Cardiac fibroblast (primary cell): ENCODE measurements around the gene NRM.

Source experiments
- DNase-seq, 2 donors: peaks; one replicate each; pipeline versions ENCODE4 v3.0.0 to v3.0.0-alpha.2; 2010; ENCODE audit warnings: low read depth in 2 of 2
- H3K4me3 ChIP-seq, 2 donors: replicated peaks in 1 of 2; 1 replicate in 1 of 2; 2 replicates in 1 of 2; pipeline ENCODE4 v1.5.1; 2011; ENCODE audit warnings: low read depth in 2 of 2, low read length in 2 of 2, mild to moderate bottlenecking in 2 of 2, moderate library complexity in 1 of 2
- TF ChIP-seq, protein P1 (sequence below): IDR thresholded peaks from one replicate; pipeline ENCODE4 v1.5.1; 2011; ENCODE audit warnings: low read depth, mild to moderate bottlenecking, low read length, inconsistent platforms

The NRM gene, protein sequence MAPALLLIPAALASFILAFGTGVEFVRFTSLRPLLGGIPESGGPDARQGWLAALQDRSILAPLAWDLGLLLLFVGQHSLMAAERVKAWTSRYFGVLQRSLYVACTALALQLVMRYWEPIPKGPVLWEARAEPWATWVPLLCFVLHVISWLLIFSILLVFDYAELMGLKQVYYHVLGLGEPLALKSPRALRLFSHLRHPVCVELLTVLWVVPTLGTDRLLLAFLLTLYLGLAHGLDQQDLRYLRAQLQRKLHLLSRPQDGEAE

DNA sequence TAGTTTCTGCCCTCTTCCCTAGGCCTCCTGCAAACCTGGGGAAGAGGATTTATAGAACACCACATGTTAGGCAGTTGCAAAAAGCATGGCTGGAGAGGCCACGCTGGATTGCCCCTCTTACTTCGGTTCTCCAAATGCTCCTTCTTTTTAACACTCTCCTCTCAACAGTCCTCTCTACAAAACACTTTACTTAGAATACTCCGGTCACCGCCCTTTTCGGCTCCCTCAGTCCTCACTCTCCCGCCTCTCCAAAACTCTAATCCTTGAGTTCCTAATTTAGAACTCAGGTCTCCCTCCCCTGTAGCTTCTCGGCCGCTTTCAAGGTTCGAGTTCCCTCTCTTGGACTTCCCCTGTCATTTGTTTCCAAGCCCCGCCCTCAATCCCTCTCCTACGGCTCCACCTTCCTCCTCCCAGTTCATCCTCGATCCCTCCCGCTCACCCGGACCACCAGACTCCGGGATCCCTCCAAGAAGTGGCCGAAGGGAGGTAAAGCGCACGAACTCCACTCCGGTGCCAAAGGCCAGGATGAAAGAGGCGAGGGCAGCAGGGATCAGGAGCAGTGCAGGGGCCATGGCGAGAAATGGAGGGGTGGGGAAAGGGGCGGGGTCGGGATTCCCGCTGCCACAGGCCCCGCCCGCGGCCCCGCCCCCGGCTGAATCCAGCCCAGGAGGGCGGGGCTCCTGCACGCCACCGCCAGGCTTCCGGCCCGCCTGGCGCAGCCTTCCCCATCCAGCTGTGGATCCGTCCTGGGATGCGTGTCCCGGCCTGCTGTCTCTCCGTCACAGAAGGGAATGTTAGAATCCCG, at the start of gene NRM:
Gene NRM, minus strand, starts transcription at position 582 of the 805 bp plus-strand sequence. Its CDS starts 10 bp downstream, at position 572.
- TF ChIP-seq, protein P1, sequence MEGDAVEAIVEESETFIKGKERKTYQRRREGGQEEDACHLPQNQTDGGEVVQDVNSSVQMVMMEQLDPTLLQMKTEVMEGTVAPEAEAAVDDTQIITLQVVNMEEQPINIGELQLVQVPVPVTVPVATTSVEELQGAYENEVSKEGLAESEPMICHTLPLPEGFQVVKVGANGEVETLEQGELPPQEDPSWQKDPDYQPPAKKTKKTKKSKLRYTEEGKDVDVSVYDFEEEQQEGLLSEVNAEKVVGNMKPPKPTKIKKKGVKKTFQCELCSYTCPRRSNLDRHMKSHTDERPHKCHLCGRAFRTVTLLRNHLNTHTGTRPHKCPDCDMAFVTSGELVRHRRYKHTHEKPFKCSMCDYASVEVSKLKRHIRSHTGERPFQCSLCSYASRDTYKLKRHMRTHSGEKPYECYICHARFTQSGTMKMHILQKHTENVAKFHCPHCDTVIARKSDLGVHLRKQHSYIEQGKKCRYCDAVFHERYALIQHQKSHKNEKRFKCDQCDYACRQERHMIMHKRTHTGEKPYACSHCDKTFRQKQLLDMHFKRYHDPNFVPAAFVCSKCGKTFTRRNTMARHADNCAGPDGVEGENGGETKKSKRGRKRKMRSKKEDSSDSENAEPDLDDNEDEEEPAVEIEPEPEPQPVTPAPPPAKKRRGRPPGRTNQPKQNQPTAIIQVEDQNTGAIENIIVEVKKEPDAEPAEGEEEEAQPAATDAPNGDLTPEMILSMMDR: no peak

DNA sequence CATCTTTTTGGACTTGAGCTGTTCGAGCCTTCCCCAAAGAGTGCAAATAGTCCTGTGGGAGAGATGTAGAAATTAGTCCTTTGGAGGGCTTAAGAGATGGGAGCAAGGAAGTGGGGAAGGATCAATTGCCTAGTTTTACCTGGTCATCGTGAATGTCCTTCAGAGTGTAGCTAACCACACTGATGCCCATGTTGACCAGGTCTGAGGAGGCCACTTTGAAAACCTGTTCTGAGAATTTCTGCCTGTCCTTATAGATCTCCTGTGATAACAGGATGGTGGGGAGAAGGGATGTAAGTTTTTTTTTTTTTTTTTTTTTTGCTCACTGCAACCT, 49.7 kb upstream of the NRM start:
- peak in 1 of 2 donors; percentile 53 for DNase-seq
- TF ChIP-seq, protein P1: no peak
- no peak overlapping the region for H3K4me3 ChIP-seq

More for the DNA sequence above, at the start of gene NRM:
- H3K4me3 ChIP-seq: peak within 1 kb of the TSS; percentile 74 to 77
- DNase-seq: peak; percentile 85 to 86

DNA sequence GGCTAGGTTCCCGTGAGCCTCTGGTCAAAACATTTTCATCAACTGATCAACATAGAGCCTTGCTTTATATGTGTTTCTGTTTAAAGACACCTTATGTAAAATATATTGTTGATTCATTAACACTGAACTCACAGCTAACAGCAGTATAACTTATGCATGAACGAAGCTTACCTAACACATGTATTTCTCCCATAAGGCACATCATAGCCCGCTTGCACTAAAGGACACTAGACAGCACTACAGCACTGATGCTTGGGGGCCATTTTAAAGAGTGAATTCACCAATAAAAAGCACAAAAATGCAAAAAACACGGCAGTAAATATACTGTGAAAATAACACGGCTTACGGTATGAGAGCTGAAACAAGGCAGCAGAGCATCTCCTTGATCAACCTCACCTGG, 47.7 kb upstream of the NRM start:
- DNase-seq: peak in 1 of 2 donors; percentile 10
- TF ChIP-seq, protein P1: no peak
- no peak overlapping the region for H3K4me3 ChIP-seq

DNA sequence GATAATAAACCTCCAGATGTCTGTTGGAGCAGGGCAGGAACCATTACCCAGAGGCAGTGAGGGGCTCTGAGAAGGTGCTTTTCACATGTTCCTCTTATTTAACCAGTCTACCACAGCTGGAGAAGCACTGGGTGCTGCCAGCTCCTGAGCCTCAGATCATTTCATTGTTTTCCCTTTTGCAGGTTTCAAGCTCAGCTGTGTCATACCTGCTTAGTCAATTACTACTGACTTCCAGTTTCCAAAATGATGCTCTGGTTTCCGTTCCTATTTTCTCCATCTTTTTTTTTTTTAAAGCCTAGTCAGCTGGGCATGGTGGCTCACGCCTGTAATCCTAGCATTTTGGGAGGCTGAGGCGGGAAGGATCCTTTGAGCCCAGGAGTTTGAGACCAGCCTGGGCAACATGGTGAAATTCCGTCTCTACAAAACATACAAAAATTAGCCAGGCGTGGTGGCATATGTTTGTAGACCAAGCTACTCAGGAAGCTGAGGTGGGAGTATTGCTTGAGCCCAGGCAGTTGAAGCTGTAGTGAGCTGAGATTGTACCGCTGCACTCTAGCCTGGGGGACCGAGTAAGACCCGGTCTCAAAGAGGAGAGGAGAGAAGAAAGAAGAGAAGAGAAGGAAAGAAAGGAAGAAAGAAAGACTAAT, 45.0 kb upstream of the NRM start:
- TF ChIP-seq, protein P1: no peak
- H3K4me3 ChIP-seq: no peak overlapping the region
- DNase-seq: no peak

DNA sequence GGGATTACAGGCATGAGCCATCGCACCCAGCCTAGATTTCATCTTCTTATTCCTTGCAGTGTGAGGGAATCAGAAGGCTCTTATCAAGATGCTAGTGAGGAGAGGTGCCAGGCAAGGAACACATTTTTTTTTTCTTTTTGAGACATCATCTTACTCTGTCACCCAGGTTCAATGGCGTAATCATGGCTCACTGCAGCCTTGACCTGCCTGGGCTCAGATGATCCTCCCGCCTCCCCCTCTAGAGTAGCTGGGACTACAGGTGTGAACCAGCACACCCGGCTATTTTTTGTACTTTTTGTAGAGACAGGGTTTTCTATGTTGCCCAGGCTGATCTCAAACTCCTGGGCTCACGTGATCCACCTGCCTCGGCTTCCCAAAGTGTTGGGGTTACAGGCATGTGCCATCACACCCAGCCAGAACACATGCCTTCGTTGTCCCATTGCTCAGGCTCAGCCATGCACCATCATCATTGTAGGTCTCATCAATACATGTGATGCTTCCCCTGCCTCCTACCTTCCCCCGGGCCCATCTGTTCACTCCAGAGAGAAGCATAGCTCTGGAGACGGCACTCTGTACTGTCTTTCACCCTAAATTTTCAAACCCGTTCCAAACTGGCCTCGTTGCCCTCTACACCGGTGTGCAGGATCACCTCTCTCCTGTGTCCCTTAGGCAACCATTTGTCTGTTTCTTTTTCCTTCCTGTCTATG, 41.6 kb upstream of the NRM start:
- H3K4me3 ChIP-seq: no peak overlapping the region
- TF ChIP-seq, protein P1: no peak
- no peak for DNase-seq

DNA sequence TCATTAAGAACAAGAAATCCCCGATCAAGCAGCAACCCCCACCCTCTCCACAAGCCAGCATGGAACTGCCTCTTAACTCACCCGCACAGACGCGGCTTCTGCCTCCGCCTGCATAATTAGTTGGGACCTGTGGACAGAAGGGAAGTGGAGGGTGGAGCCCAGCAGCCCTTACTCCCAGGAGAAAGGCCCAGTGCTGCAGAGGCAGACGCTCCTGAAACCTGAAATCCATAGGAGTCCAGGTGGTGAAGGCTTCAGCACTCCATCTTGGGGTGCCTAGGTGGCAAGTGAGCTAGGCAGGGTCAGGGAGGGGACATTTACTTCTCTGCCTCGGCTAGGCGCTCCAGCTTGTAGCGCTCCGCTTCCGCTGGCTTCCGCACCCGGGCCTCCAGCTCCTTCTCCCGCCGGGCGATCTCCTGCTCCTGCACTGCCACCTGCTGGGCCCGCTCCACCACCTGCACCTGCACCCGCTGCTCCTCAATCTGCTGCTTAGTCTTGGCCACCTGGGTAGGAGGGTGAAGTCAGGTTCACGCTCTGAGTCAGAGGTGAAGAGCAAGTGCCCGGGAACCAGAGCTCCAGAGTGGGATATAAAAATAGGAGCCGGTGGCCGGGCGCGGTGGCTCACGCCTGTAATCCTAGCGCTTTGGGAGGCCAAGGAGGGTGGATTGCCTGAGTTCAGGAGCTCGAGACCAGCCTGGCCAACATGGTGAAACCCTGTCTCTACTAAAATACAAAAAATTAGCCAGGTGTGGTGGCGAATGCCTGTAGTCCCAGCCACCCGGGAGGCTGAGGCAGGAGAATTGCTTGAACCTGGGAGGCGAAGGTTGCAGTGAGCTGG, 40.0 kb upstream of the NRM start:
- H3K4me3 ChIP-seq: no peak overlapping the region
- TF ChIP-seq, protein P1: peak; percentile 43
- peak; percentile 48 to 57 for DNase-seq
